Neural cell (in vitro differentiated cells): ENCODE measurements around the gene MYO3B.

ENCODE experiments used
- CTCF ChIP-seq: fragments of 450-650 bp; IDR thresholded peaks from 2 replicates; pipeline ENCODE4 v1.5.1; 2014; ENCODE audit warnings: antibody characterized with exemption, mild to moderate bottlenecking, moderate library complexity; ENCODE audit not compliant: poor library complexity, severe bottlenecking
- POLR2AphosphoS5 ChIP-seq: IDR thresholded peaks from 2 replicates; pipeline ENCODE4 v1.6.1; 2012
- REST ChIP-seq: IDR thresholded peaks from 2 replicates; pipeline ENCODE4 v1.6.1; 2012; ENCODE audit warnings: borderline replicate concordance
- TAF1 ChIP-seq: IDR thresholded peaks from 2 replicates; pipeline ENCODE4 v1.6.1; 2012; ENCODE audit warnings: low read depth

- TF ChIP-seq CTCF (no peak), TAF1 (no peak), REST (no peak), POLR2AphosphoS5 (no peak)
Observed at GRCh38 chr2:170685591-170685990, 507.6 kb downstream of the MYO3B start.
